DND-41 (cell line): ENCODE results near the gene SCUBE1.

Experiments
- ATAC-seq: fragments of 200-7000 bp; cut with Tn5 transposase; 3 replicates; pipeline ENCODE4 v1.9.1; 2021; ENCODE audit warnings: low read depth; ENCODE audit not compliant: insufficient read depth
- DNase-seq: peaks from one replicate; pipeline ENCODE4 v3.0.0-alpha.2; 2020
- H2AFZ ChIP-seq: 2 replicates; pipeline ENCODE4 v1.6.0; 2012; ENCODE audit warnings: low read depth, low read length
- H3K27ac ChIP-seq: 2 replicates; pipeline ENCODE4 v1.5.1; 2012; ENCODE audit warnings: low read length, inconsistent platforms
- H3K27me3 ChIP-seq: fragments of 200-600 bp; sonication (generic); 2 replicates; pipeline ENCODE4 v1.6.0; 2012; ENCODE audit warnings: low read length, mild to moderate bottlenecking, inconsistent platforms; ENCODE audit not compliant: insufficient read depth, poor library complexity
- H3K36me3 ChIP-seq: 2 replicates; pipeline ENCODE4 v1.5.1; 2012; ENCODE audit warnings: low read length, inconsistent platforms; ENCODE audit not compliant: insufficient read depth
- H3K4me1 ChIP-seq: 2 replicates; pipeline ENCODE4 v1.5.1; 2012; ENCODE audit warnings: mild to moderate bottlenecking, low read length; ENCODE audit not compliant: insufficient read depth
- H3K4me2 ChIP-seq: 2 replicates; pipeline ENCODE4 v1.6.0; 2012; ENCODE audit warnings: mild to moderate bottlenecking, moderate library complexity, low read length, inconsistent platforms; ENCODE audit not compliant: insufficient read depth
- H3K4me3 ChIP-seq, 2 experiments: fragments of 200-600 bp in 1 of 2; shearing (Covaris generic) in 1 of 2; 2 replicates each; pipeline ENCODE4 v1.5.1; 2012 to 2016; ENCODE audit warnings: inconsistent platforms in 2 of 2, low read length in 2 of 2, mild to moderate bottlenecking in 2 of 2, low read depth in 1 of 2, moderate library complexity in 1 of 2
- H3K79me2 ChIP-seq: 2 replicates; pipeline ENCODE4 v1.6.0; 2012; ENCODE audit warnings: low read length, inconsistent platforms; ENCODE audit not compliant: insufficient read depth
- H3K9ac ChIP-seq: 2 replicates; pipeline ENCODE4 v1.6.0; 2012; ENCODE audit warnings: low read depth, mild to moderate bottlenecking, inconsistent platforms, low read length, moderate library complexity
- H3K9me3 ChIP-seq: 2 replicates; pipeline ENCODE4 v1.5.1; 2012; ENCODE audit warnings: low read length, moderate library complexity, mild to moderate bottlenecking, inconsistent platforms; ENCODE audit not compliant: insufficient read depth, severe bottlenecking
- H4K20me1 ChIP-seq: 2 replicates; pipeline ENCODE4 v1.6.0; 2012; ENCODE audit warnings: low read length; ENCODE audit not compliant: insufficient read depth
- EZH2 ChIP-seq: IDR thresholded peaks from 3 replicates; pipeline ENCODE4 v1.6.1; 2012; ENCODE audit warnings: borderline replicate concordance, low read depth, mild to moderate bottlenecking, moderate library complexity, low read length, inconsistent platforms; ENCODE audit not compliant: severe bottlenecking
- TF ChIP-seq, protein P1 (sequence below): IDR thresholded peaks from 2 replicates; pipeline ENCODE4 v1.5.1; 2012; ENCODE audit warnings: borderline replicate concordance, low read length, moderate library complexity, mild to moderate bottlenecking; ENCODE audit not compliant: poor library complexity, severe bottlenecking; ENCODE audit errors: extremely low read depth

Gene SCUBE1

GRCh38 chr22:43289531-43289963 is 53.6 kb downstream of the SCUBE1 start:
- Histone ChIP-seq H3K9ac (no peak overlapping the region), H2AFZ (peak overlapping the region; percentile 34; the same call in 1 of the 2 replicates)
- TF ChIP-seq, protein P1, sequence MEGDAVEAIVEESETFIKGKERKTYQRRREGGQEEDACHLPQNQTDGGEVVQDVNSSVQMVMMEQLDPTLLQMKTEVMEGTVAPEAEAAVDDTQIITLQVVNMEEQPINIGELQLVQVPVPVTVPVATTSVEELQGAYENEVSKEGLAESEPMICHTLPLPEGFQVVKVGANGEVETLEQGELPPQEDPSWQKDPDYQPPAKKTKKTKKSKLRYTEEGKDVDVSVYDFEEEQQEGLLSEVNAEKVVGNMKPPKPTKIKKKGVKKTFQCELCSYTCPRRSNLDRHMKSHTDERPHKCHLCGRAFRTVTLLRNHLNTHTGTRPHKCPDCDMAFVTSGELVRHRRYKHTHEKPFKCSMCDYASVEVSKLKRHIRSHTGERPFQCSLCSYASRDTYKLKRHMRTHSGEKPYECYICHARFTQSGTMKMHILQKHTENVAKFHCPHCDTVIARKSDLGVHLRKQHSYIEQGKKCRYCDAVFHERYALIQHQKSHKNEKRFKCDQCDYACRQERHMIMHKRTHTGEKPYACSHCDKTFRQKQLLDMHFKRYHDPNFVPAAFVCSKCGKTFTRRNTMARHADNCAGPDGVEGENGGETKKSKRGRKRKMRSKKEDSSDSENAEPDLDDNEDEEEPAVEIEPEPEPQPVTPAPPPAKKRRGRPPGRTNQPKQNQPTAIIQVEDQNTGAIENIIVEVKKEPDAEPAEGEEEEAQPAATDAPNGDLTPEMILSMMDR: no peak
- no peak for TF ChIP-seq EZH2

DNA sequence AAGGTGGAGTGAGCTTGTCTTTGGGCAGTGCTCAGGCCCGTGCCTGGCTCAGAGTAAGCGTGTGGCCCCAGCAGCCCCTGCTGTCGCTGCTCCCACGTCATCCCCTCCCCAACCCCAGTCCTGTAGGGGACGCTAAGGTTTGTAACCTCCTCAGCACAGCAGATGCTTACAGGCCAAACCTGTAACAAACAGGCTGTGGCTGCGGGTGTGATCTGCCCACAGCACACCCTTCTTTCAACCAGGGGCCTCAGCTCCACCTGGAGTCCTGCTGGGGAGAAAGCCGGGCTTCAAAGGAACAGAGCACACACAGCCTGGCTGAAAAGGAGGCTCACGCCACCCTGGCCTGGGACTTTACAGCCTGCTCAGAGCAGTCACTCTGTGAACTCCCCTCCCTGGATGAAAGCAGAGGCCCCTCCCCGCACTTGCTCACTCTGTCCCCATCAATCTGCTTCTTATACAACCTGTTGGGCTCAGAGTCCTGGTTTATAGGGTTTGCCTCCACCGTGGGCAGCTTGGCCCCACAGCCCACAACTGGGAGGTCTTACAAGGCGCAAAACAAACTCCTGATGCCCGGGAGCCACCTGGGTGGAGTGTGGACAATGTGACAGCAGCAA is 54.3 kb downstream of the SCUBE1 start:
- Histone ChIP-seq H3K4me2 (no peak overlapping the region), H2AFZ (no peak overlapping the region), H3K4me1 (no peaks in the 10 kb centered on the region)

More at GRCh38 chr22:43289531-43289963, 53.6 kb downstream of the SCUBE1 start:
- no peaks in the 10 kb centered on the region for H3K27me3 ChIP-seq
- no peak overlapping the region for H3K4me3 ChIP-seq
- DNase-seq (no peak), ATAC-seq (no peak)
- H3K27ac ChIP-seq: no peak overlapping the region
- no peaks in the 10 kb centered on the region for H3K79me2 ChIP-seq
- no peaks in the 10 kb centered on the region for H3K9me3 ChIP-seq
- H3K4me2 ChIP-seq: no peak overlapping the region
- H4K20me1 ChIP-seq: 0 out of 2 replicates have a peak, but pooled peaks cover 5% of the 10 kb centered on the region
- no peaks in the 10 kb centered on the region for H3K4me1 ChIP-seq
- H3K36me3 ChIP-seq: no peaks in the 10 kb centered on the region

DNA sequence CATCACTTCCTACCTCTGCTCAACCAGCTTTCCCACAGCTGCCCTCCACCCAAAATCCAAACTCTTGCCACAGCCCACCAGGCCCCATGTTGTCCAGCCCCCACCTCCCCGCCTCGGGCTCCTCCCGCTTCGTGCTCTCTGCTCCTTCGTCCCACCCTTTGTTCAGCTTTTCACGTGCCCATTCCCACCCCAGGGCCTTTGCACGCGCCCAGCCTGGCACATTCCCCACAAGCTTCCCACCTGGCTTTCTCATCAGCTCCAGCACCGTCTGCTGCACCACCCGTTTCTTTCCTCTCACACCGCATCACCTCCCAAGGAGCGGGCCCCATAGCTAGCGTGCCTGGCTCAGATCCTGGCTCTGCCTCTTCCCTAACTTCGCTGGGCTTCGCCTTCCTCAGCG is 54.8 kb downstream of the SCUBE1 start:
- 0 out of 2 replicates have a peak, but pooled peaks cover 5% of the 10 kb centered on the region for H4K20me1 ChIP-seq
- no peaks in the 10 kb centered on the region for H3K9me3 ChIP-seq
- no peak overlapping the region for H3K27ac ChIP-seq
- ATAC-seq (no peak), DNase-seq (no peak)
- no peak overlapping the region for H3K4me2 ChIP-seq
- no peaks in the 10 kb centered on the region for H3K4me1 ChIP-seq
- no peaks in the 10 kb centered on the region for H3K36me3 ChIP-seq
- no peaks in the 10 kb centered on the region for H3K79me2 ChIP-seq
- no peaks in the 10 kb centered on the region for H3K27me3 ChIP-seq
- H2AFZ ChIP-seq: no peak overlapping the region
- TF ChIP-seq EZH2: no peak
- TF ChIP-seq, protein P1: no peak
- no peak overlapping the region for H3K4me3 ChIP-seq
- H3K9ac ChIP-seq: no peak overlapping the region

More for the DNA sequence above, 54.3 kb downstream of the SCUBE1 start:
- Histone ChIP-seq H3K9me3 (no peaks in the 10 kb centered on the region), H3K9ac (no peak overlapping the region), H4K20me1 (0 out of 2 replicates have a peak, but pooled peaks cover 5% of the 10 kb centered on the region), H3K79me2 (no peaks in the 10 kb centered on the region), H3K27me3 (no peaks in the 10 kb centered on the region), H3K36me3 (no peaks in the 10 kb centered on the region), H3K4me3 (no peak overlapping the region), H3K27ac (no peak overlapping the region)
- no peak; the same call in 2 of the 3 replicates for ATAC-seq
- DNase-seq: no peak
- no peak for TF ChIP-seq EZH2
- TF ChIP-seq, protein P1: no peak
